SK-N-SH (cell line): Measurements from ENCODE around the gene THOC6. TPM values are rescaled to one million over a fixed set of nuclear protein-coding genes. Genes with fewer than 3 reads are reported as not detected.

Experiments
- CTCF ChIA-PET: fragments of 300-600, 350-600 bp; formaldehyde crosslinking; extraction: SDS; loops from one replicate; lab custom pipeline; 2021; lab: Yijun Ruan, JAX
- POLR2A ChIA-PET: fragments of 350-600 bp; sonication (Branson Sonifier 250); formaldehyde crosslinking; extraction: SDS; loops from one replicate; lab custom pipeline; 2020; ENCODE audit warnings: antibody characterized with exemption, inconsistent platforms; lab: Yijun Ruan, JAX
- DNase-seq: peaks from one replicate; pipeline ENCODE4 v3.0.0; 2012
- H2AFZ ChIP-seq: fragments of 200-600 bp; sonication (generic); 2 replicates; pipeline ENCODE4 v1.8.1; 2016; ENCODE audit warnings: antibody characterized with exemption, mild to moderate bottlenecking, low read depth
- H3F3A ChIP-seq: fragments of 200-600 bp; sonication (generic); replicated peaks from 2 replicates; pipeline ENCODE3; 2016; ENCODE audit warnings: antibody characterized with exemption, mild to moderate bottlenecking; ENCODE audit not compliant: insufficient read depth
- H3K27ac ChIP-seq, 2 experiments: fragments of 200-500 bp in 1 of 2; fragments of 200-600 bp in 1 of 2; sonication (Bioruptor generic) in 1 of 2; sonication (generic), shearing (Covaris generic) in 1 of 2; 2 replicates each; pipeline versions ENCODE4 v1.5.1 to v1.6.1; 2014 to 2016; ENCODE audit warnings: low read depth in 2 of 2, inconsistent platforms in 1 of 2, low read length in 1 of 2, mild to moderate bottlenecking in 1 of 2, mixed read lengths in 1 of 2
- H3K27me3 ChIP-seq: fragments of 200-600 bp; sonication (generic), shearing (Covaris generic); 2 replicates; pipeline ENCODE4 v1.6.1; 2016; ENCODE audit warnings: mixed run types; ENCODE audit not compliant: insufficient read depth
- H3K36me3 ChIP-seq, 2 experiments: fragments of 200-500 bp in 1 of 2; fragments of 200-600 bp in 1 of 2; sonication (Bioruptor generic) in 1 of 2; sonication (generic) in 1 of 2; replicated peaks in 1 of 2; 2 replicates each; pipeline versions ENCODE3 to v1.5.1; 2014 to 2016; ENCODE audit warnings: low read length in 1 of 2, mild to moderate bottlenecking in 1 of 2; ENCODE audit not compliant: insufficient read depth in 2 of 2, control insufficient read depth in 1 of 2
- H3K4me1 ChIP-seq, 2 experiments: fragments of 200-500 bp in 1 of 2; fragments of 200-600 bp in 1 of 2; sonication (Bioruptor generic) in 1 of 2; sonication (generic), shearing (Covaris generic) in 1 of 2; 2 replicates each; pipeline versions ENCODE4 v1.5.1 to v1.6.1; 2014 to 2016; ENCODE audit warnings: low read depth in 1 of 2, low read length in 1 of 2, mixed run types in 1 of 2; ENCODE audit not compliant: insufficient read depth in 2 of 2, control insufficient read depth in 1 of 2
- H3K4me2 ChIP-seq: fragments of 200-600 bp; sonication (generic), shearing (Covaris generic); 2 replicates; pipeline ENCODE4 v1.6.1; 2017; ENCODE audit warnings: mixed run types
- H3K4me3 ChIP-seq, 2 experiments: fragments of 200-500 bp in 1 of 2; fragments of 200-600 bp in 1 of 2; sonication (Bioruptor generic) in 1 of 2; sonication (generic), shearing (Covaris generic) in 1 of 2; 2 replicates each; pipeline versions ENCODE4 v1.5.1 to v1.8.1; 2014 to 2016; ENCODE audit warnings: low read depth in 2 of 2, inconsistent platforms in 1 of 2, low read length in 1 of 2, mild to moderate bottlenecking in 1 of 2, mixed read lengths in 1 of 2, moderate library complexity in 1 of 2
- H3K79me2 ChIP-seq: fragments of 200-600 bp; sonication (generic); 2 replicates; pipeline ENCODE4 v1.8.1; 2017; ENCODE audit warnings: mild to moderate bottlenecking; ENCODE audit not compliant: insufficient read depth
- H3K9ac ChIP-seq: fragments of 200-600 bp; sonication (generic); 2 replicates; pipeline ENCODE4 v1.6.1; 2017; ENCODE audit warnings: mixed run types
- H3K9me2 ChIP-seq: fragments of 200-600 bp; sonication (generic); 2 replicates; pipeline ENCODE4 v1.6.1; 2017; ENCODE audit warnings: mixed run types
- H3K9me3 ChIP-seq: fragments of 200-600 bp; sonication (generic); 2 replicates; pipeline ENCODE4 v1.6.1; 2017; ENCODE audit warnings: mixed run types, mild to moderate bottlenecking, moderate library complexity
- H4K20me1 ChIP-seq: fragments of 200-600 bp; sonication (generic); 2 replicates; pipeline ENCODE4 v1.6.1; 2017; ENCODE audit warnings: mild to moderate bottlenecking, mixed run types; ENCODE audit not compliant: insufficient read depth
- CHD2 ChIP-seq: fragments of 150-350 bp; IDR thresholded peaks from 2 replicates; pipeline ENCODE4 v1.6.1; 2018; ENCODE audit warnings: low read length; ENCODE audit not compliant: partially characterized antibody
- CTCF ChIP-seq: fragments of 200-600 bp; sonication (generic); IDR thresholded peaks from 2 replicates; pipeline ENCODE4 v1.6.1; 2017; ENCODE audit warnings: antibody characterized with exemption, mild to moderate bottlenecking, moderate library complexity
- EP300 ChIP-seq, 2 experiments: IDR thresholded peaks; 2 replicates each; pipeline versions ENCODE4 v1.4.0 to v1.6.1; 2012; ENCODE audit warnings: borderline replicate concordance in 1 of 2, low read depth in 1 of 2, low read length in 1 of 2
- FOSL2 ChIP-seq: IDR thresholded peaks from 2 replicates; pipeline ENCODE4 v1.4.0; 2012; ENCODE audit warnings: low read depth, mild to moderate bottlenecking, moderate library complexity, borderline replicate concordance
- FOXJ3 ChIP-seq: sonication (generic); formaldehyde crosslinking; IDR thresholded peaks from 2 replicates; pipeline ENCODE4 v1.5.1; 2020; ENCODE audit warnings: mild to moderate bottlenecking, missing genetic modification reagents
- FOXM1 ChIP-seq: IDR thresholded peaks from 2 replicates; pipeline ENCODE4 v1.4.0; 2012; ENCODE audit warnings: low read depth, mild to moderate bottlenecking
- GABPA ChIP-seq: IDR thresholded peaks from 2 replicates; pipeline ENCODE4 v1.4.0; 2012; ENCODE audit warnings: low read depth, mild to moderate bottlenecking
- MAX ChIP-seq: IDR thresholded peaks from 2 replicates; pipeline ENCODE4 v1.4.0; 2012; ENCODE audit warnings: low read depth
- NRF1 ChIP-seq: IDR thresholded peaks from 2 replicates; pipeline ENCODE4 v1.6.1; 2012; ENCODE audit warnings: low read depth, mild to moderate bottlenecking, low read length
- PBX3 ChIP-seq: IDR thresholded peaks from 2 replicates; pipeline ENCODE4; 2012
- POLR2AphosphoS5 ChIP-seq: IDR thresholded peaks from 2 replicates; pipeline ENCODE4 v1.6.1; 2012; ENCODE audit warnings: low read depth, low read length
- RAD21 ChIP-seq: IDR thresholded peaks from 2 replicates; pipeline ENCODE4 v1.6.1; 2012; ENCODE audit warnings: mild to moderate bottlenecking, low read length
- RCOR1 ChIP-seq: fragments of 150-350 bp; IDR thresholded peaks from 2 replicates; pipeline ENCODE4 v1.6.1; 2017; ENCODE audit warnings: antibody characterized with exemption, low read length
- REST ChIP-seq: IDR thresholded peaks from 2 replicates; pipeline ENCODE4 v1.6.1; 2012; ENCODE audit warnings: mild to moderate bottlenecking, low read depth, low read length, moderate library complexity
- RFX5 ChIP-seq: IDR thresholded peaks from 2 replicates; pipeline ENCODE4 v1.6.1; 2012; ENCODE audit warnings: mild to moderate bottlenecking, improper control_type of control experiment, low read length
- RXRA ChIP-seq: IDR thresholded peaks from 2 replicates; pipeline ENCODE4 v1.4.0; 2012; ENCODE audit warnings: low read depth, mild to moderate bottlenecking, borderline replicate concordance
- SMC3 ChIP-seq: IDR thresholded peaks from 2 replicates; pipeline ENCODE4 v1.6.1; 2012; ENCODE audit warnings: low read depth, low read length, improper control_type of control experiment
- TAF1 ChIP-seq: IDR thresholded peaks from 2 replicates; pipeline ENCODE4 v1.6.1; 2012; ENCODE audit warnings: low read depth, mild to moderate bottlenecking, low read length, moderate library complexity, borderline replicate concordance
- TCF12 ChIP-seq: IDR thresholded peaks from 2 replicates; pipeline ENCODE4 v1.4.0; 2012
- USF2 ChIP-seq: fragments of 150-350 bp; IDR thresholded peaks from 2 replicates; pipeline ENCODE4 v1.6.1; 2017; ENCODE audit warnings: antibody characterized with exemption, low read length, low read depth, borderline replicate concordance
- YY1 ChIP-seq: IDR thresholded peaks from 2 replicates; pipeline ENCODE4 v1.4.0; 2012; ENCODE audit warnings: low read depth, mild to moderate bottlenecking
- WGBS: methylation state at CpG from one replicate; pipeline ENCODE4 v1.1.6; 2017; ENCODE audit warnings: low lambda C conversion rate; 5-methylcytosine and 5-hydroxymethylcytosine counted together
- polyA plus RNA-seq, 3 experiments: library from polyadenylated mRNA; depleted of rRNA; stranded (reverse); fragments of >200 nt; gene quantifications; 2 replicates each; pipeline ENCODE4 v1.2.3, GENCODE V29; 2012
- TF ChIP-seq, protein P1 (sequence below): fragments of 150-350 bp; IDR thresholded peaks from 2 replicates; pipeline ENCODE4 v1.6.1; 2016; ENCODE audit warnings: mild to moderate bottlenecking, low read depth, low read length
- TF ChIP-seq, protein P2 (sequence below): IDR thresholded peaks from 2 replicates; pipeline ENCODE4 v1.4.0; 2012; ENCODE audit warnings: low read depth, borderline replicate concordance

The THOC6 gene
- polyA plus RNA-seq, 1 of the 3 experiments (the other 2 are of a cell fraction): 37.7 TPM

GRCh38 chr16:3003582-3004270 lies 20.1 kb upstream of the THOC6 start:
- 7% methylated on average over 29 of the region's 58 CpGs for WGBS
- CTCF ChIA-PET: interaction anchor here (0.5 to 8.2 kb wide), 11 partner anchors 9 to 971 kb away, joined by 3 to 72 read pairs (median 3); partner anchors contain the start of genes CLDN6, HCFC1R1, THOC6 and TNFRSF12A
- no peak overlapping the region for H2AFZ ChIP-seq
- TF ChIP-seq PBX3: peak; percentile 95
- TF ChIP-seq TCF12: 0 out of 2 replicates have a peak, but pooled peaks have one; percentile 0
- no peak for TF ChIP-seq POLR2AphosphoS5
- TF ChIP-seq GABPA: no peak
- TF ChIP-seq FOXM1: no peak
- peak; percentile 86 for TF ChIP-seq CHD2
- no peak for TF ChIP-seq FOSL2
- no peak for TF ChIP-seq RXRA
- TF ChIP-seq YY1: no peak
- peak; percentile 55 for TF ChIP-seq SMC3
- peak; percentile 51 for TF ChIP-seq CTCF
- TF ChIP-seq RCOR1: 0 out of 2 replicates have a peak, but pooled peaks have one; percentile 28
- no peak for TF ChIP-seq USF2
- TF ChIP-seq TAF1: no peak
- TF ChIP-seq, protein P1, sequence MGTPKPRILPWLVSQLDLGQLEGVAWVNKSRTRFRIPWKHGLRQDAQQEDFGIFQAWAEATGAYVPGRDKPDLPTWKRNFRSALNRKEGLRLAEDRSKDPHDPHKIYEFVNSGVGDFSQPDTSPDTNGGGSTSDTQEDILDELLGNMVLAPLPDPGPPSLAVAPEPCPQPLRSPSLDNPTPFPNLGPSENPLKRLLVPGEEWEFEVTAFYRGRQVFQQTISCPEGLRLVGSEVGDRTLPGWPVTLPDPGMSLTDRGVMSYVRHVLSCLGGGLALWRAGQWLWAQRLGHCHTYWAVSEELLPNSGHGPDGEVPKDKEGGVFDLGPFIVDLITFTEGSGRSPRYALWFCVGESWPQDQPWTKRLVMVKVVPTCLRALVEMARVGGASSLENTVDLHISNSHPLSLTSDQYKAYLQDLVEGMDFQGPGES: peak; percentile 73
- TF ChIP-seq REST: no peak
- TF ChIP-seq EP300 (IDR thresholded peaks at IDR 0.05; ENCODE audit: borderline replicate concordance in 1 of 2, low read depth in 1 of 2, low read length in 1 of 2): no peak
- peak; percentile 75 for TF ChIP-seq RAD21
- TF ChIP-seq RFX5: peak; percentile 83
- peak; percentile 87 for TF ChIP-seq NRF1
- TF ChIP-seq FOXJ3 (CRISPR knock-in tag): no peak
- peak; percentile 24; the same call in 1 of the 2 replicates for TF ChIP-seq MAX
- TF ChIP-seq, protein P2, sequence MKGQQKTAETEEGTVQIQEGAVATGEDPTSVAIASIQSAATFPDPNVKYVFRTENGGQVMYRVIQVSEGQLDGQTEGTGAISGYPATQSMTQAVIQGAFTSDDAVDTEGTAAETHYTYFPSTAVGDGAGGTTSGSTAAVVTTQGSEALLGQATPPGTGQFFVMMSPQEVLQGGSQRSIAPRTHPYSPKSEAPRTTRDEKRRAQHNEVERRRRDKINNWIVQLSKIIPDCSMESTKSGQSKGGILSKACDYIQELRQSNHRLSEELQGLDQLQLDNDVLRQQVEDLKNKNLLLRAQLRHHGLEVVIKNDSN: no peak

More at GRCh38 chr16:3003582-3004270, 20.1 kb upstream of the THOC6 start:
- H3K27ac ChIP-seq: no peak overlapping the region
- DNase-seq: peak; percentile 99
- H4K20me1 ChIP-seq: no peaks in the 10 kb centered on the region
- no peak overlapping the region for H3K4me2 ChIP-seq
- peaks cover 0 to 3% of the 10 kb centered on the region in 2 experiments; a peak in 1 of 4 replicates for H3K4me1 ChIP-seq
- H3K9me2 ChIP-seq: no peaks in the 10 kb centered on the region
- H3F3A ChIP-seq: peaks cover 6% of the 10 kb centered on the region
- no peak overlapping the region for H3K9ac ChIP-seq
- H3K27me3 ChIP-seq: no peaks in the 10 kb centered on the region
- H3K79me2 ChIP-seq: no peaks in the 10 kb centered on the region
- no peaks in the 10 kb centered on the region for H3K36me3 ChIP-seq
- POLR2A ChIA-PET: interaction anchor here (1.9 kb wide), 1 partner anchor 17 kb away, joined by 8 read pairs; the partner anchor contains the start of gene TNFRSF12A
- H3K9me3 ChIP-seq: no peaks in the 10 kb centered on the region
- peak overlapping the region; percentile 26 to 47; a peak in 2 of 4 replicates for H3K4me3 ChIP-seq
